NOMO-1 treated with DMSO at 0.1 percent for 48 hours (cell line): Measurements from ENCODE around the gene CCDC24.

Source experiments
- DNase-seq: peaks from one replicate; lab custom pipeline; 2025; ENCODE audit not compliant: unreplicated experiment; lab: John Stamatoyannopoulos, UW

Gene CCDC24

GRCh38 chr1:43991476-43992231, at the start of gene CCDC24:
Gene CCDC24, plus strand, starts transcription at chr1:43991599. Its CDS starts 280 bp downstream, at chr1:43991879.
- peak; percentile 88 for DNase-seq

- DNase-seq, result no peak
Measured at GRCh38 chr1:43942411-43942810, 49.0 kb upstream of the CCDC24 start.

GRCh38 chr1:43944860-43945259, 46.5 kb upstream of the CCDC24 start:
- DNase-seq, result no peak

GRCh38 chr1:43945674-43946235, 45.6 kb upstream of the CCDC24 start:
- no peak for DNase-seq

- DNase-seq, result peak; percentile 95
Measured at GRCh38 chr1:43946236-43947060, 45.0 kb upstream of the CCDC24 start, which contains the start of gene IPO13. Gene IPO13, plus strand, starts transcription at chr1:43946950. Its CDS starts 651 bp downstream, at chr1:43947601.

- DNase-seq, result no peak
Measured at GRCh38 chr1:43947061-43947873, 44.1 kb upstream of the CCDC24 start.

GRCh38 chr1:43947874-43948437, 43.4 kb upstream of the CCDC24 start:
- DNase-seq, result no peak

- DNase-seq, result no peak
Measured at GRCh38 chr1:43949678-43950077, 41.7 kb upstream of the CCDC24 start.

GRCh38 chr1:43951021-43951985, 40.1 kb upstream of the CCDC24 start:
- no peak for DNase-seq

- DNase-seq, result no peak
Measured at GRCh38 chr1:43952731-43953346, 38.6 kb upstream of the CCDC24 start.

GRCh38 chr1:43953361-43953760, 38.0 kb upstream of the CCDC24 start:
- DNase-seq, result no peak

- DNase-seq, result no peak
Measured at GRCh38 chr1:43954036-43954435, 37.4 kb upstream of the CCDC24 start.

- DNase-seq, result no peak
Measured at GRCh38 chr1:43956234-43956633, 35.2 kb upstream of the CCDC24 start.

GRCh38 chr1:43957407-43958040, 33.9 kb upstream of the CCDC24 start:
- DNase-seq, result no peak

- DNase-seq, result no peak
Measured at GRCh38 chr1:43958351-43959255, 32.8 kb upstream of the CCDC24 start.

- DNase-seq, result no peak
Measured at GRCh38 chr1:43960798-43961197, 30.6 kb upstream of the CCDC24 start.

GRCh38 chr1:43961692-43962091, 29.7 kb upstream of the CCDC24 start:
- no peak for DNase-seq

- no peak for DNase-seq
Measured at GRCh38 chr1:43962324-43962723, 29.1 kb upstream of the CCDC24 start.
